ENCODE results near the gene RPL37A. TPM values are rescaled to one million over a fixed set of nuclear protein-coding genes. Genes with fewer than 3 reads are reported as not detected.

Gene RPL37A
- total and polyA plus RNA-seq, 9 of the 15 experiments (the other 6 are each of a cell fraction or from before 2014, with no cell fraction given): 1,938 to 3,349 (median 2,436) TPM

GRCh38 chr2:216545359-216545758, 46.7 kb downstream of the RPL37A start (continued):
- TF ChIP-seq ZNF639 (CRISPR knock-in tag; conservative IDR thresholded peaks at IDR 0.05 in 1 of 2, IDR thresholded peaks at IDR 0.05 in 1 of 2): 0 out of 4 replicates have a peak, but pooled peaks of 1 of the 2 experiments have one; percentile 12
- TF ChIP-seq ZNF561 (CRISPR knock-in tag; conservative IDR thresholded peaks at IDR 0.05): no peak
- peak; percentile 75; the same call in 1 of the 2 replicates for TF ChIP-seq ESRRA (IDR thresholded peaks at IDR 0.05; ENCODE audit: borderline replicate concordance, low read depth)
- peak; percentile 13 to 53; a peak in 2 of 4 replicates for TF ChIP-seq TRIM24 (IDR thresholded peaks at IDR 0.05)
- no peak for TF ChIP-seq ZNF507 (tag; conservative IDR thresholded peaks at IDR 0.05)
- TF ChIP-seq NRF1 (conservative IDR thresholded peaks at IDR 0.05 in 1 of 2, IDR thresholded peaks at IDR 0.05 in 1 of 2): no peak
- no peak for TF ChIP-seq RHOXF2B (CRISPR knock-in tag; conservative IDR thresholded peaks at IDR 0.05)
- TF ChIP-seq, protein P1, sequence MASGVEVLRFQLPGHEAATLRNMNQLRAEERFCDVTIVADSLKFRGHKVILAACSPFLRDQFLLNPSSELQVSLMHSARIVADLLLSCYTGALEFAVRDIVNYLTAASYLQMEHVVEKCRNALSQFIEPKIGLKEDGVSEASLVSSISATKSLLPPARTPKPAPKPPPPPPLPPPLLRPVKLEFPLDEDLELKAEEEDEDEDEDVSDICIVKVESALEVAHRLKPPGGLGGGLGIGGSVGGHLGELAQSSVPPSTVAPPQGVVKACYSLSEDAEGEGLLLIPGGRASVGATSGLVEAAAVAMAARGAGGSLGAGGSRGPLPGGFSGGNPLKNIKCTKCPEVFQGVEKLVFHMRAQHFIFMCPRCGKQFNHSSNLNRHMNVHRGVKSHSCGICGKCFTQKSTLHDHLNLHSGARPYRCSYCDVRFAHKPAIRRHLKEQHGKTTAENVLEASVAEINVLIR (CRISPR knock-in tag; IDR thresholded peaks at IDR 0.05): peak; percentile 58
- no peak for TF ChIP-seq BCLAF1 (IDR thresholded peaks at IDR 0.05; ENCODE audit: borderline replicate concordance in 1 of 2, control insufficient read depth in 1 of 2, low read depth in 2 of 2, low read length in 1 of 2)
- no peak for TF ChIP-seq RB1 (IDR thresholded peaks at IDR 0.05; ENCODE audit: low read depth)
- 0 out of 2 replicates have a peak, but pooled peaks have one; percentile 28 for TF ChIP-seq ZNF766 (CRISPR knock-in tag; conservative IDR thresholded peaks at IDR 0.05)
- TF ChIP-seq, protein P2, sequence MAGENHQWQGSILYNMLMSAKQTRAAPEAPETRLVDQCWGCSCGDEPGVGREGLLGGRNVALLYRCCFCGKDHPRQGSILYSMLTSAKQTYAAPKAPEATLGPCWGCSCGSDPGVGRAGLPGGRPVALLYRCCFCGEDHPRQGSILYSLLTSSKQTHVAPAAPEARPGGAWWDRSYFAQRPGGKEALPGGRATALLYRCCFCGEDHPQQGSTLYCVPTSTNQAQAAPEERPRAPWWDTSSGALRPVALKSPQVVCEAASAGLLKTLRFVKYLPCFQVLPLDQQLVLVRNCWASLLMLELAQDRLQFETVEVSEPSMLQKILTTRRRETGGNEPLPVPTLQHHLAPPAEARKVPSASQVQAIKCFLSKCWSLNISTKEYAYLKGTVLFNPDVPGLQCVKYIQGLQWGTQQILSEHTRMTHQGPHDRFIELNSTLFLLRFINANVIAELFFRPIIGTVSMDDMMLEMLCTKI (IDR thresholded peaks at IDR 0.05; ENCODE audit: partially characterized antibody): no peak
- TF ChIP-seq SAFB (IDR thresholded peaks at IDR 0.05; ENCODE audit: borderline replicate concordance, low read depth, low read length): no peak
- no peak for TF ChIP-seq MYNN (IDR thresholded peaks at IDR 0.05)
- no peak for TF ChIP-seq MYNN (CRISPR knock-in tag; IDR thresholded peaks at IDR 0.05)
- TF ChIP-seq ZNF184 (CRISPR knock-in tag; IDR thresholded peaks at IDR 0.05): no peak
- TF ChIP-seq ARID3A (IDR thresholded peaks at IDR 0.05; ENCODE audit: borderline replicate concordance, low read depth, low read length): no peak
- no peak for TF ChIP-seq NFATC3 (IDR thresholded peaks at IDR 0.05)
- TF ChIP-seq ZNF347 (CRISPR knock-in tag; IDR thresholded peaks at IDR 0.05; ENCODE audit: low read depth): no peak
- peak; percentile 74 for TF ChIP-seq ARID1B (IDR thresholded peaks at IDR 0.05)
- no peak for TF ChIP-seq CBX3 (IDR thresholded peaks at IDR 0.05; ENCODE audit: borderline replicate concordance in 1 of 2, low read length in 2 of 2)
